HUES6 (cell line): Measurements from ENCODE around the gene PRPS1L1.

Experiments
- H3K27ac ChIP-seq: 2 replicates; pipeline ENCODE4 v1.7.0; 2013; ENCODE audit warnings: low read depth, mild to moderate bottlenecking, low read length, inconsistent platforms
- H3K27me3 ChIP-seq: 2 replicates; pipeline ENCODE4 v1.6.1; 2013; ENCODE audit warnings: low read length; ENCODE audit not compliant: control insufficient read depth, insufficient read depth
- H3K36me3 ChIP-seq: 2 replicates; pipeline ENCODE4 v1.6.1; 2013; ENCODE audit warnings: low read length; ENCODE audit not compliant: control insufficient read depth, insufficient read depth
- H3K4me1 ChIP-seq: 2 replicates; pipeline ENCODE4 v1.6.1; 2013; ENCODE audit warnings: low read length; ENCODE audit not compliant: control insufficient read depth, insufficient read depth
- H3K4me3 ChIP-seq: 2 replicates; pipeline ENCODE4 v1.5.1; 2013; ENCODE audit warnings: low read depth, low read length
- H3K9ac ChIP-seq: one replicate; pipeline ENCODE4 v1.6.1; 2013; ENCODE audit warnings: mild to moderate bottlenecking, low read length
- H3K9me3 ChIP-seq: 2 replicates; pipeline ENCODE4 v1.6.1; 2013; ENCODE audit warnings: low read depth, low read length; ENCODE audit not compliant: control insufficient read depth, insufficient read depth

The PRPS1L1 gene

GRCh38 chr7:18041191-18041590 is 13.5 kb upstream of the PRPS1L1 start:
- Histone ChIP-seq H3K27ac (no peak overlapping the region), H3K27me3 (no peaks in the 10 kb centered on the region), H3K9me3 (no peaks in the 10 kb centered on the region), H3K9ac (no peak overlapping the region), H3K36me3 (no peaks in the 10 kb centered on the region), H3K4me3 (no peak overlapping the region), H3K4me1 (no peaks in the 10 kb centered on the region)

- no peaks in the 10 kb centered on the region for H3K27me3 ChIP-seq
- no peaks in the 10 kb centered on the region for H3K9me3 ChIP-seq
- H3K36me3 ChIP-seq, result no peaks in the 10 kb centered on the region
- H3K27ac ChIP-seq, result no peak overlapping the region
- H3K4me1 ChIP-seq, result no peaks in the 10 kb centered on the region
- H3K4me3 ChIP-seq, result no peak overlapping the region
- H3K9ac ChIP-seq, result no peak overlapping the region
Measured at GRCh38 chr7:18040196-18040595, 12.6 kb upstream of the PRPS1L1 start.

GRCh38 chr7:18038382-18038781 is 10.7 kb upstream of the PRPS1L1 start:
- Histone ChIP-seq H3K9me3 (no peaks in the 10 kb centered on the region), H3K27ac (no peak overlapping the region), H3K36me3 (no peaks in the 10 kb centered on the region), H3K9ac (no peak overlapping the region), H3K4me3 (no peak overlapping the region), H3K4me1 (no peaks in the 10 kb centered on the region), H3K27me3 (no peaks in the 10 kb centered on the region)

DNA sequence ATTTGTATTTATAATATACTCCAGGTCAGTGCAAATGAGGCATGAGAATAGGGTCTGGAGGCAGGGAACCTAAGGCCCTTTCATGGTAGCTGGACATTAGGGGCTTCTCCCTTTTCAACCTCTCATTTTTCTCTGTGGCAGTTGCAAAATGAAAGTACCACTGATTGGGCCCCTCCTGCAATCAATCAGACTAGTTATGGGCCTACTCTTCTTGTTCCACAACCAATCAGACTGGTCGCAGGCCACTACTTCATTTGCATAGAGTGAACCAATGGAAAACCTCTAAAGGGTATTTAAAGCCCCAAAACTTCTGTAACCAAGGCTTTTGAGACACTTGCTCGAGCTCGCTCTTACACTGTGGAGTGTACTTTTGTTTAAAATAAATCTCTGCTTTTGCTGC is 10.0 kb upstream of the PRPS1L1 start:
- Histone ChIP-seq H3K27me3 (no peaks in the 10 kb centered on the region), H3K9ac (no peak overlapping the region), H3K36me3 (no peaks in the 10 kb centered on the region), H3K4me3 (no peak overlapping the region), H3K9me3 (no peaks in the 10 kb centered on the region), H3K4me1 (no peaks in the 10 kb centered on the region), H3K27ac (no peak overlapping the region)

GRCh38 chr7:18036783-18037182 is 9.1 kb upstream of the PRPS1L1 start:
- Histone ChIP-seq H3K4me1 (no peaks in the 10 kb centered on the region), H3K36me3 (no peaks in the 10 kb centered on the region), H3K27ac (no peak overlapping the region), H3K4me3 (no peak overlapping the region), H3K9ac (no peak overlapping the region), H3K9me3 (no peaks in the 10 kb centered on the region), H3K27me3 (no peaks in the 10 kb centered on the region)

DNA sequence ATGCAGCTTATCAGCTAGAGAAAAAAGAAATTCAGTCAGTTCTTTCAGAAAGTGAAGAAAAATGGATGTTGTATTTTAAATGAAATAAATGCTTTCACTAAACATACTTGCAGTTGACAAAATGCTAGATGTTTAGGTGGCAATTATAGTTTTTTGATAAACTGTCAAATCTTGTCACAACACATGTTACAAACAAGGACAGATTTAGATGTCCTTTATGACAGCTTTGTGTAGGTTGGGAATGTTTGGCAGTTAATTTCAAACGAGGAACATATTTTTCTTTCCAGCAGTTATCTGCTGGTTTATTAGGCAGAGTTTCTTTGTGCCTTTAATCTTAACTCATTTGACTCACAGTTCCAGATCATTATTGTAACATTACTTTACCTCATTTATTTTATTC is 3.1 kb upstream of the PRPS1L1 start:
- Histone ChIP-seq H3K9me3 (no peaks in the 10 kb centered on the region), H3K36me3 (no peaks in the 10 kb centered on the region), H3K27ac (no peak overlapping the region), H3K4me1 (no peaks in the 10 kb centered on the region), H3K4me3 (no peak overlapping the region), H3K9ac (no peak overlapping the region), H3K27me3 (no peaks in the 10 kb centered on the region)

DNA sequence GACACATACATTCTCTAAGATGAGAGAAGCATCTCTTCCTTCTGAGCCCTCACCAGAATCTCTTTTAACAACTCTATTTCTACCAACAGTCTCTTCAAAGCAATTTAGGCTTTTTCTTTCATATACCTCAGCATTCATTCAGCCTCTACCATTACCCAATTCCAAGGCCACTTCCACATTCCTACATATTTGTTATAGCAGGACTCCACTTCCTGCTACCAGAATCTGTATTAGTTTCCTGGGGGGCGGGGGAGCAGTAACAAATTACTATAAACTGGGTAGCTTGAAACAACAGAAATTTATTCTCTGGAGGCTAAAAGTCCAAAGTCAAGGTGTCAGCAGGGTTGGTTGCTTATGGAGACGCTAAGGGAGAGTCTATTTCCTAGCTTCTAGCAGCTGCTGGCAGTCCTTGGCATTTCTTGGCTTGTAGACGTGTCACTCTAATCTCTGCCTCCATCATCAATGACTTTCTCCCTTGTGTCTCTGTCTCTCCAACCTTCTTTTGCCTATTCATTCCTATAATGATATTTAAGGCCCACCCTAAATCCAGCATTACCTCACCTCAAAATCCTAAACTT is 7.4 kb downstream of the PRPS1L1 start:
- H3K36me3 ChIP-seq, result no peaks in the 10 kb centered on the region
- no peaks in the 10 kb centered on the region for H3K27me3 ChIP-seq

DNA sequence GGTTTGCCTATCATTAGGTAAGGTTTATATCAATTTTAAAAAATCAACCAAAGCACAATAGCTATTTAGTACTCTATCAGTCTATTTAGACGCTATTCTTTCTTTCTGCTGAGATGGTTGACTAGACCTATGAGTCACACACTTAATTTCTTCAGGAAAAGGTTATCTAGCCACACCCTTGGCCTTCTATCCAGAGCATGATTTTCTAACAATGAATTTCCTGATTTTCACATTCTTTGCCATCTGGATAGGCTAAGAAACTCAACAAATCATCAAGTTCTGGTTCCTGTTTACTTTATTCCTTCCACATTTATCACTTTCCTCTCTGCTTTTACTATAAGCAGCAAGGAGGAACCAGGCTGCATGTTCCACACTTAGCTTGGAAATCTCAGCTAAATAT is 8.1 kb downstream of the PRPS1L1 start:
- H3K4me3 ChIP-seq, result no peak overlapping the region

More for the DNA sequence above, 7.4 kb downstream of the PRPS1L1 start:
- H3K27ac ChIP-seq, result no peak overlapping the region
- H3K4me3 ChIP-seq, result no peak overlapping the region
- H3K4me1 ChIP-seq, result peaks cover 8% of the 10 kb centered on the region; the same call in 1 of the 2 replicates
- no peaks in the 10 kb centered on the region for H3K9me3 ChIP-seq
- H3K9ac ChIP-seq, result no peak overlapping the region

GRCh38 chr7:18018296-18019215 is 9.1 kb downstream of the PRPS1L1 start:
- H3K27ac ChIP-seq, result no peak overlapping the region
- H3K9ac ChIP-seq, result no peak overlapping the region
- no peaks in the 10 kb centered on the region for H3K27me3 ChIP-seq
- H3K4me1 ChIP-seq, result peaks cover 8% of the 10 kb centered on the region; the same call in 1 of the 2 replicates
- no peaks in the 10 kb centered on the region for H3K36me3 ChIP-seq
- H3K9me3 ChIP-seq, result no peaks in the 10 kb centered on the region
- no peak overlapping the region for H3K4me3 ChIP-seq

More for the DNA sequence above, 8.1 kb downstream of the PRPS1L1 start:
- H3K27ac ChIP-seq, result no peak overlapping the region
- H3K9ac ChIP-seq, result no peak overlapping the region
- H3K9me3 ChIP-seq, result no peaks in the 10 kb centered on the region
- no peaks in the 10 kb centered on the region for H3K36me3 ChIP-seq
- peaks cover 8% of the 10 kb centered on the region; the same call in 1 of the 2 replicates for H3K4me1 ChIP-seq
- no peaks in the 10 kb centered on the region for H3K27me3 ChIP-seq

DNA sequence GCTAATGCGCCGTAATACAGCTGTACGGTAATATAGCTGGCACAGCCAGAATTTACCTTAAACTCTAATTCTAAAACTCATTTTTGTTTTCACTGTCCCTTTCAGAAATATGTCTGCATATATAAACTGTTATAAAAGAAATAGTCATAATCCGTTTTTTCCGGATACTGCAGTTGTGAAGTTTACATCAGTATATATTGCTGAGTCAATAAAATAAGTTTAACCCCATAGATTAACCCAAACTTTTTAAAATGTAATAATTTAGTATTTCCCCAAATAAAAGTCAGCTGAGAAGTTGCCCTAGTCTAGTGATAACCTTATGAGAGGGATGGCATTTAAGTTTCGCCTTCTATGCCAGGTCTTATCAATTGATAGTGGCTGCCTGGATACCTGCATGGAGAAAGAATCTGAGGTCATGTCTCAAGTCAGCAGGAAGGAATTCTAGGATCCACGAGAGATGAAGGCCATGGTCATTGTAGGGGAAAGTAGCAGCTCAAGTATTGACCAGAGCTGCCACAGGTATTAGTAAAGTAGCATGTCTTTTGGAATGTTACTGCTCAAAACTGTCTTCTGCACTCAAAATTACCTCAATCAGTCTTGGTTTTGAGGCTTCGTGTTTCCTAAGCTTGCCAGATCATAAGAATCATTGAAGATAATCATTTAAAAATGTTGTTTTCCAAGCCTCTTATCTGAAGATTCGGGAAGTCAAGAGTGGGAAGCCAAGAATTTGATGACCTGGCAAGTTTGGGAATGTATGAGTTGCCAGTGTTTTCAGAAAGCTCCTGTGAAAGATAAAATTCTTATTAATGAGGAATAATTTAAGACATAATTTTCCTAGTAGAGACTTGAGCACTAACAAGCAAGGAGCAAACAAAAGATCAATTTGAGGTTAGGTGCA is 10.8 kb downstream of the PRPS1L1 start:
- Histone ChIP-seq H3K4me1 (peaks cover 8% of the 10 kb centered on the region; the same call in 1 of the 2 replicates), H3K27me3 (no peaks in the 10 kb centered on the region), H3K36me3 (no peaks in the 10 kb centered on the region), H3K27ac (no peak overlapping the region), H3K9ac (no peak overlapping the region), H3K4me3 (no peak overlapping the region), H3K9me3 (no peaks in the 10 kb centered on the region)
